ENCODE data around the gene MELTF.

Gene MELTF

GRCh38 chr3:196969134-196969659 is 60.4 kb downstream of the MELTF start:
- peak in 2 of 4 experiments; percentile 14 to 43 for DNase-seq (ENCODE audit: low read depth in 4 of 4, low spot score in 1 of 4)

- DNase-seq (ENCODE audit: low read depth in 4 of 4, low spot score in 1 of 4), result peak in 2 of 4 experiments; percentile 14 to 40
Measured at GRCh38 chr3:196968233-196969133, 61.1 kb downstream of the MELTF start, which contains the start of gene PIGZ. TSS of gene PIGZ (minus strand) at chr3:196968833. CDS start at chr3:196952031, 16,802 bp downstream.

GRCh38 chr3:196967412-196968232 is 62.0 kb downstream of the MELTF start:
- DNase-seq (ENCODE audit: low read depth in 4 of 4, low spot score in 1 of 4), result no peak

GRCh38 chr3:196966526-196967401 is 62.9 kb downstream of the MELTF start:
- no peak for DNase-seq (ENCODE audit: low read depth in 4 of 4, low spot score in 1 of 4)

GRCh38 chr3:196965804-196966173 is 63.8 kb downstream of the MELTF start:
- no peak for DNase-seq (ENCODE audit: low read depth in 4 of 4, low spot score in 1 of 4)

GRCh38 chr3:196965112-196965803 is 64.4 kb downstream of the MELTF start:
- no peak for DNase-seq (ENCODE audit: low read depth in 4 of 4, low spot score in 1 of 4)

- DNase-seq (ENCODE audit: low read depth in 4 of 4, low spot score in 1 of 4), result no peak
Measured at GRCh38 chr3:196963631-196963953, 66.0 kb downstream of the MELTF start.

GRCh38 chr3:196962930-196963630 is 66.5 kb downstream of the MELTF start:
- no peak for DNase-seq (ENCODE audit: low read depth in 4 of 4, low spot score in 1 of 4)

- DNase-seq (ENCODE audit: low read depth in 4 of 4, low spot score in 1 of 4), result no peak
Measured at GRCh38 chr3:196962108-196962929, 67.3 kb downstream of the MELTF start.

GRCh38 chr3:196954832-196955231 is 74.8 kb downstream of the MELTF start:
- DNase-seq (ENCODE audit: low read depth in 4 of 4, low spot score in 1 of 4), result no peak

Measured in stimulated activated CD4-positive, alpha-beta T cell treated with anti-CD3 and anti-CD28 coated beads, Interleukin-1b, Interleukin-23, amount 100 ng/mL, for 24 hours (primary cell).